Neural progenitor cell (in vitro differentiated cells): ENCODE results near the gene NDUFS2. TPM values are rescaled to one million over a fixed set of nuclear protein-coding genes. Genes with fewer than 3 reads are reported as not detected.

Source experiments
- DNase-seq: peaks from one replicate; pipeline ENCODE4 v3.0.0-alpha.2; 2016; ENCODE audit warnings: low spot score
- H2AFZ ChIP-seq: fragments of 200-600 bp; sonication (generic); replicated peaks from 2 replicates; pipeline ENCODE4 v1.6.1; 2016; ENCODE audit warnings: antibody characterized with exemption
- H3F3A ChIP-seq: fragments of 200-600 bp; sonication (generic); 2 replicates; pipeline ENCODE4 v1.6.1; 2016; ENCODE audit warnings: antibody characterized with exemption, low read depth
- H3K27ac ChIP-seq: fragments of 200-600 bp; sonication (generic); 2 replicates; pipeline ENCODE4 v1.5.1; 2016; ENCODE audit warnings: mild to moderate bottlenecking
- H3K27me3 ChIP-seq: fragments of 200-600 bp; sonication (generic); 2 replicates; pipeline ENCODE4 v1.6.1; 2016; ENCODE audit warnings: mild to moderate bottlenecking, moderate library complexity
- H3K36me3 ChIP-seq: fragments of 200-600 bp; sonication (generic); 2 replicates; pipeline ENCODE4 v1.5.1; 2016
- H3K4me1 ChIP-seq: fragments of 200-600 bp; sonication (generic); 2 replicates; pipeline ENCODE4 v1.6.1; 2016; ENCODE audit warnings: mixed run types
- H3K4me2 ChIP-seq: fragments of 200-600 bp; sonication (generic); 2 replicates; pipeline ENCODE4 v1.6.1; 2016
- H3K4me3 ChIP-seq: fragments of 200-600 bp; sonication (generic); 2 replicates; pipeline ENCODE4 v1.5.1; 2016
- H3K79me2 ChIP-seq: fragments of 200-600 bp; sonication (generic); 2 replicates; pipeline ENCODE4 v1.6.1; 2016; ENCODE audit warnings: low read depth
- H3K9ac ChIP-seq: fragments of 200-600 bp; sonication (generic); 2 replicates; pipeline ENCODE4 v1.6.1; 2016
- H3K9me3 ChIP-seq: fragments of 200-600 bp; sonication (generic); 2 replicates; pipeline ENCODE4 v1.5.1; 2016; ENCODE audit warnings: low read depth
- H4K20me1 ChIP-seq: fragments of 200-600 bp; sonication (generic); 2 replicates; pipeline ENCODE4 v1.6.1; 2016; ENCODE audit warnings: low read depth
- H3K27ac Mint-ChIP-seq: 3 replicates; pipeline ENCODE4 v1.8.0; 2021; ENCODE audit warnings: mixed read lengths
- H3K27me3 Mint-ChIP-seq: 2 replicates; pipeline ENCODE4 v1.8.0; 2022; ENCODE audit warnings: low read depth, mild to moderate bottlenecking, inconsistent platforms, moderate library complexity, mixed read lengths; ENCODE audit not compliant: insufficient read depth
- H3K36me3 Mint-ChIP-seq: 3 replicates; pipeline ENCODE4 v1.8.0; 2021; ENCODE audit warnings: mixed read lengths
- H3K4me1 Mint-ChIP-seq: 3 replicates; pipeline ENCODE4 v1.8.0; 2021; ENCODE audit warnings: mixed read lengths
- H3K4me3 Mint-ChIP-seq: 3 replicates; pipeline ENCODE4 v1.8.0; 2021; ENCODE audit warnings: mild to moderate bottlenecking, moderate library complexity, mixed read lengths
- H3K9me3 Mint-ChIP-seq: 3 replicates; pipeline ENCODE4 v1.8.0; 2020; ENCODE audit warnings: mixed read lengths
- CTCF ChIP-seq: fragments of 200-600 bp; sonication (generic); IDR thresholded peaks from 2 replicates; pipeline ENCODE4 v1.5.1; 2017; ENCODE audit warnings: antibody characterized with exemption, mild to moderate bottlenecking
- EZH2 ChIP-seq: fragments of 200-600 bp; sonication (generic); IDR thresholded peaks from 2 replicates; pipeline ENCODE4 v1.6.1; 2017; ENCODE audit warnings: antibody characterized with exemption, mild to moderate bottlenecking, moderate library complexity
- EZH2phosphoT487 ChIP-seq: fragments of 200-600 bp; sonication (generic); IDR thresholded peaks from 2 replicates; pipeline ENCODE4 v1.6.1; 2017; ENCODE audit warnings: antibody characterized with exemption
- total RNA-seq: library from RNA; depleted of rRNA; stranded (reverse); fragments of >200 nt; gene quantifications from 2 replicates; pipeline ENCODE4 v1.2.3, GENCODE V29; 2015; ENCODE audit warnings: low replicate concordance

Gene NDUFS2
- total RNA-seq, 1 donor from 2014 or later, result 107 TPM

- H3K27ac ChIP-seq, result no peak overlapping the region
- no peak overlapping the region for H3K27ac Mint-ChIP-seq
Observed at GRCh38 chr1:161226759-161227158, 24.6 kb downstream of the NDUFS2 start.

GRCh38 chr1:161227196-161227871 is 25.2 kb downstream of the NDUFS2 start:
- DNase-seq, result peak; percentile 91
- Histone ChIP-seq H3F3A (peaks cover 13% of the 10 kb centered on the region), H3K79me2 (no peaks in the 10 kb centered on the region), H4K20me1 (no peaks in the 10 kb centered on the region), H3K4me2 (peak overlapping the region; percentile 89), H3K9ac (no peak overlapping the region), H3K9me3 (no peaks in the 10 kb centered on the region), H2AFZ (peak overlapping the region; percentile 23), H3K27ac (no peak overlapping the region), H3K27me3 (no peaks in the 10 kb centered on the region), H3K4me3 (peak overlapping the region; percentile 70), H3K36me3 (no peaks in the 10 kb centered on the region), H3K4me1 (peaks cover 9% of the 10 kb centered on the region)
- Mint-ChIP-seq H3K27ac (peak overlapping the region; percentile 11), H3K36me3 (no peaks in the 10 kb centered on the region), H3K4me3 (peak overlapping the region; percentile 99), H3K9me3 (no peaks in the 10 kb centered on the region), H3K4me1 (peaks cover 21% of the 10 kb centered on the region), H3K27me3 (peaks cover 6% of the 10 kb centered on the region)
- peak; percentile 90 for TF ChIP-seq CTCF
- TF ChIP-seq EZH2, result no peak

More at GRCh38 chr1:161226759-161227158, 24.6 kb downstream of the NDUFS2 start:
- no peaks in the 10 kb centered on the region for H3K36me3 Mint-ChIP-seq
- Histone ChIP-seq H3K9me3 (no peaks in the 10 kb centered on the region), H3K9ac (no peak overlapping the region), H3K36me3 (no peaks in the 10 kb centered on the region), H4K20me1 (no peaks in the 10 kb centered on the region), H3K79me2 (no peaks in the 10 kb centered on the region), H3K4me2 (peak overlapping the region; percentile 89), H2AFZ (peak overlapping the region; percentile 84), H3K4me3 (peak overlapping the region; percentile 70), H3K27me3 (no peaks in the 10 kb centered on the region), H3K4me1 (peaks cover 9% of the 10 kb centered on the region), H3F3A (peaks cover 13% of the 10 kb centered on the region)
- peak overlapping the region; percentile 99 for H3K4me3 Mint-ChIP-seq
- peaks cover 6% of the 10 kb centered on the region for H3K27me3 Mint-ChIP-seq
- H3K4me1 Mint-ChIP-seq, result peaks cover 21% of the 10 kb centered on the region
- DNase-seq, result no peak
- TF ChIP-seq EZH2phosphoT487, result no peak
- no peak for TF ChIP-seq CTCF
- no peak for TF ChIP-seq EZH2
- no peaks in the 10 kb centered on the region for H3K9me3 Mint-ChIP-seq

GRCh38 chr1:161228032-161228431 is 25.9 kb downstream of the NDUFS2 start:
- no peaks in the 10 kb centered on the region for H3K79me2 ChIP-seq
- H3K9me3 ChIP-seq, result no peaks in the 10 kb centered on the region
- Mint-ChIP-seq H3K4me3 (peak overlapping the region; percentile 99), H3K36me3 (no peaks in the 10 kb centered on the region), H3K27ac (no peak overlapping the region), H3K27me3 (peaks cover 6% of the 10 kb centered on the region), H3K4me1 (peaks cover 21% of the 10 kb centered on the region), H3K9me3 (no peaks in the 10 kb centered on the region)
- DNase-seq, result no peak
- H3K27ac ChIP-seq, result no peak overlapping the region
- no peaks in the 10 kb centered on the region for H4K20me1 ChIP-seq
- peaks cover 13% of the 10 kb centered on the region for H3F3A ChIP-seq
- H2AFZ ChIP-seq, result no peak overlapping the region
- no peak overlapping the region for H3K9ac ChIP-seq
- H3K4me2 ChIP-seq, result no peak overlapping the region
- no peak overlapping the region for H3K4me3 ChIP-seq
- TF ChIP-seq EZH2 (no peak), CTCF (no peak), EZH2phosphoT487 (no peak)
- H3K27me3 ChIP-seq, result no peaks in the 10 kb centered on the region
- H3K36me3 ChIP-seq, result no peaks in the 10 kb centered on the region
- H3K4me1 ChIP-seq, result peaks cover 9% of the 10 kb centered on the region
